Right cardiac atrium (tissue), 5 donors: ENCODE data around the gene LARP4. TPM values are rescaled to one million over a fixed set of nuclear protein-coding genes. Genes with fewer than 3 reads are reported as not detected.
A peak's percentile ranks its signal among the peaks of the same experiment; 100 is the strongest.
"Not testable (repeated sequence)": the region's sequence is repeated elsewhere in the genome, so short reads cannot be mapped to it uniquely, and the experiment has no call there.

Experiments used
- ATAC-seq, 2 donors: fragments of 200-7000 bp; cut with Tn5 transposase; one replicate each; pipeline versions ENCODE4 v1.8.0 to v1.9.1; 2020; ENCODE audit warnings: moderate library complexity in 2 of 2, mild to moderate bottlenecking in 1 of 2
- DNase-seq, 3 donors: peaks; one replicate each; pipeline ENCODE4 v3.0.0-alpha.2; 2020
- H3K27ac ChIP-seq: one replicate; pipeline ENCODE4 v1.5.1; 2013; ENCODE audit warnings: mild to moderate bottlenecking, low read length, control low read depth, moderate library complexity
- H3K27me3 ChIP-seq: one replicate; pipeline ENCODE4 v1.6.1; 2013; ENCODE audit not compliant: control insufficient read depth, insufficient read depth
- H3K4me1 ChIP-seq: one replicate; pipeline ENCODE4 v1.6.1; 2013; ENCODE audit warnings: low read length; ENCODE audit not compliant: control insufficient read depth, insufficient read depth
- H3K4me3 ChIP-seq: one replicate; pipeline ENCODE4 v1.5.1; 2013; ENCODE audit warnings: low read length, control low read depth
- H3K9me3 ChIP-seq: one replicate; pipeline ENCODE4 v1.6.1; 2013; ENCODE audit warnings: low read length; ENCODE audit not compliant: control insufficient read depth
- WGBS: extraction: QIAGEN DNeasy Blood & Tissue Kit; methylation state at CpG from one replicate; pipeline ENCODE4 v1.1.7; 2013; 5-methylcytosine and 5-hydroxymethylcytosine counted together
- intact Hi-C, 4 donors: fragments of 100-400 bp; cut with DNase I; formaldehyde crosslinking; loops; one replicate each; pipeline versions ENCODE4 v1.11.0 to v1.14.0; 2022 to 2023
- polyA plus RNA-seq: library from polyadenylated mRNA; stranded (reverse); fragments of 200-250 nt; gene quantifications from one replicate; pipeline ENCODE4 v1.2.3, GENCODE V29; 2013
- total RNA-seq, 4 donors: library from RNA; stranded (reverse); fragmentation: NEBNext Ultra II Directional; extraction: Animal tissue kit (Norgen Biotek cat#: 25700); gene quantifications; one replicate each; pipeline ENCODE4 v1.2.1, GENCODE V29; 2021
- donor health status: healthy with polysubstance abuse.
- donor health status: DM: no; HTN: yes; CAD: no.
- donor health status: DM: no; HTN: no; CAD: no.
- donor health status: DM: no; HTN: yes; CAD: no; lungs with severe emphysema.
- donor health status: DM: yes; HTN: yes; CAD: no.

The LARP4 gene
- total and polyA plus RNA-seq, 5 donors, result 12.3 to 75.4 (median 60.7) TPM

- Histone ChIP-seq H3K27ac (peak overlapping the region; percentile 90), H3K27me3 (no peaks in the 10 kb centered on the region), H3K4me1 (peaks cover 2% of the 10 kb centered on the region), H3K9me3 (no peaks in the 10 kb centered on the region), H3K4me3 (peak overlapping the region; percentile 79)
- DNase-seq (peak in 1 of 3 donors; percentile 52), ATAC-seq (peak; percentile 18 to 47)
- intact Hi-C loops, result no loop called here
- under 1% methylated on average over 16 of the region's 16 CpGs for WGBS
These were observed 906 bp downstream of the LARP4 start for GRCh38 chr12:50401500-50402081.

GRCh38 chr12:50402264-50403000, 1.7 kb downstream of the LARP4 start:
- Histone ChIP-seq H3K9me3 (no peaks in the 10 kb centered on the region), H3K4me1 (peaks cover 2% of the 10 kb centered on the region), H3K4me3 (peak overlapping the region; percentile 79), H3K27ac (no peak overlapping the region), H3K27me3 (no peaks in the 10 kb centered on the region)
- DNase-seq, result no peak
- 34% methylated on average over 7 of the region's 7 CpGs for WGBS
- intact Hi-C loops, result no loop called here
- no peak for ATAC-seq

GRCh38 chr12:50403001-50403440, 2.3 kb downstream of the LARP4 start:
- Histone ChIP-seq H3K27ac (no peak overlapping the region), H3K27me3 (no peaks in the 10 kb centered on the region), H3K4me3 (peak overlapping the region; percentile 79), H3K4me1 (peaks cover 4% of the 10 kb centered on the region), H3K9me3 (no peaks in the 10 kb centered on the region)
- no peak for DNase-seq
- no peak for ATAC-seq
- intact Hi-C loops, result no loop called here
- 40% methylated on average over 3 of the region's 3 CpGs for WGBS

- intact Hi-C loops, result no loop called here
- Histone ChIP-seq H3K27me3 (no peaks in the 10 kb centered on the region), H3K9me3 (no peaks in the 10 kb centered on the region), H3K4me1 (peaks cover 4% of the 10 kb centered on the region), H3K4me3 (no peak overlapping the region), H3K27ac (no peak overlapping the region)
- DNase-seq, result no peak
- 97% methylated on average over 8 of the region's 8 CpGs for WGBS
- ATAC-seq, result no peak
These were observed 3.6 kb downstream of the LARP4 start for GRCh38 chr12:50404307-50404706.

GRCh38 chr12:50411051-50411660, 10.5 kb downstream of the LARP4 start:
- H3K27ac ChIP-seq, result no peak overlapping the region
- no peak for DNase-seq
- no peaks in the 10 kb centered on the region for H3K27me3 ChIP-seq
- H3K4me1 ChIP-seq, result peaks cover 4% of the 10 kb centered on the region
- no peak overlapping the region for H3K4me3 ChIP-seq
- ATAC-seq, result no peak
- 95% methylated on average over 9 of the region's 9 CpGs for WGBS
- intact Hi-C loops, result no loop called here
- H3K9me3 ChIP-seq, result no peaks in the 10 kb centered on the region

GRCh38 chr12:50415899-50416479, 15.3 kb downstream of the LARP4 start:
- Histone ChIP-seq H3K27ac (no peak overlapping the region), H3K9me3 (no peaks in the 10 kb centered on the region), H3K4me1 (peaks cover 5% of the 10 kb centered on the region), H3K4me3 (no peak overlapping the region), H3K27me3 (no peaks in the 10 kb centered on the region)
- 88% methylated on average over 6 of the region's 6 CpGs for WGBS
- DNase-seq (no peak), ATAC-seq (no peak)
- intact Hi-C loops, result no loop called here

GRCh38 chr12:50419112-50419909, 18.6 kb downstream of the LARP4 start:
- H3K4me1 ChIP-seq, result peaks cover 3% of the 10 kb centered on the region
- H3K27me3 ChIP-seq, result no peaks in the 10 kb centered on the region
- intact Hi-C loops, result no loop called here
- H3K27ac ChIP-seq, result peak overlapping the region; percentile 27
- ATAC-seq, result no peak
- DNase-seq, result no peak
- 79% methylated on average over 5 of the region's 5 CpGs for WGBS
- no peak overlapping the region for H3K4me3 ChIP-seq
- H3K9me3 ChIP-seq, result no peaks in the 10 kb centered on the region

GRCh38 chr12:50422855-50423254, 22.2 kb downstream of the LARP4 start:
- H3K4me1 ChIP-seq, H3K27ac ChIP-seq, H3K9me3 ChIP-seq, intact Hi-C loops, ATAC-seq, H3K4me3 ChIP-seq, H3K27me3 ChIP-seq, DNase-seq: not testable (repeated sequence)
- WGBS, result 94% methylated on average over 10 of the region's 10 CpGs

GRCh38 chr12:50423342-50423741, 22.7 kb downstream of the LARP4 start:
- H3K4me1 ChIP-seq, H3K27me3 ChIP-seq, H3K4me3 ChIP-seq, H3K27ac ChIP-seq, intact Hi-C loops, H3K9me3 ChIP-seq, ATAC-seq, DNase-seq: not testable (repeated sequence)
- 90% methylated on average over 10 of the region's 10 CpGs for WGBS

- intact Hi-C loops, result no loop called here
These were observed 25.0 kb downstream of the LARP4 start for GRCh38 chr12:50425589-50426258.

More at GRCh38 chr12:50425589-50426258, 25.0 kb downstream of the LARP4 start:
- Histone ChIP-seq H3K4me3 (no peak overlapping the region), H3K27ac (peak overlapping the region; percentile 23), H3K9me3 (no peaks in the 10 kb centered on the region), H3K4me1 (peaks cover 6% of the 10 kb centered on the region), H3K27me3 (no peaks in the 10 kb centered on the region)
- no peak for DNase-seq
- WGBS, result 60% methylated on average over 6 of the region's 6 CpGs
- ATAC-seq, result peak in 1 of 2 donors; percentile 67
